ENCODE measurements around the gene CDKAL1. TPM values are rescaled to one million over a fixed set of nuclear protein-coding genes. Genes with fewer than 3 reads are reported as not detected.
"Not testable (repeated sequence)": the region's sequence is repeated elsewhere in the genome, so short reads cannot be mapped to it uniquely, and the experiment has no call there.

CDKAL1 gene
- total RNA-seq, 1 donor = 20.0 TPM

- H3K4me3 ChIP-seq (ENCODE audit: low read depth, low read length) = no peak overlapping the region
- no peak for DNase-seq (ENCODE audit: low read depth)
- TF ChIP-seq CTCF (IDR thresholded peaks at IDR 0.05; ENCODE audit: insufficient read depth, low read length) = no peak
Observed at GRCh38 chr6:20582586-20583443, 48.6 kb downstream of the CDKAL1 start.

- H3K4me3 ChIP-seq (ENCODE audit: low read depth, low read length) = no peak overlapping the region
- no peak for TF ChIP-seq CTCF (IDR thresholded peaks at IDR 0.05; ENCODE audit: insufficient read depth, low read length)
- no peak for DNase-seq (ENCODE audit: low read depth)
Observed at GRCh38 chr6:20583444-20583800, 49.2 kb downstream of the CDKAL1 start.

GRCh38 chr6:20584100-20584731, 50.0 kb downstream of the CDKAL1 start:
- no peak overlapping the region for H3K4me3 ChIP-seq (ENCODE audit: low read depth, low read length)

GRCh38 chr6:20589266-20589665, 55.0 kb downstream of the CDKAL1 start:
- peak; percentile 57 for DNase-seq (ENCODE audit: low read depth)
- no peak overlapping the region for H3K4me3 ChIP-seq (ENCODE audit: low read depth, low read length)
- no peak for TF ChIP-seq CTCF (IDR thresholded peaks at IDR 0.05; ENCODE audit: insufficient read depth, low read length)

More at GRCh38 chr6:20584100-20584731, 50.0 kb downstream of the CDKAL1 start:
- TF ChIP-seq CTCF (IDR thresholded peaks at IDR 0.05; ENCODE audit: insufficient read depth, low read length) = no peak
- no peak for DNase-seq (ENCODE audit: low read depth)

DNA sequence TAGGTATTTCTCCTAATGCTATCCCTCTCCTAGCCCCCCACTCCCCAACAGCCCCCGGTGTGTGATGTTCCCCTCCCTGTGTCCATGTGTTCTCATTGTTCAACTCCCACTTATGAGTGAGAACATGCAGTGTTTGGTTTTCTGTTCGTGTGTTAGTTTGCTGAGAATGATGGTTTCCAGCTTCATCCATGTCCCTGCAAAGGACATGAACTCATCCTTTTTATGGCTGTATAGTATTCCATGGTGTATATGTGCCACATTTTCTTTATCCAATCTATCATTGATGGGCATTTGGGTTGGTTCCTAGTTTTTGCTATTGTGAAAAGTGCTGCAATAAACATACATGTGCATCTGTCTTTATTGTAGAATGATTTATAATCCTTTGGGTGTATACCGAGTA, 56.2 kb downstream of the CDKAL1 start:
- H3K4me3 ChIP-seq (ENCODE audit: low read depth, low read length); DNase-seq (ENCODE audit: low read depth): not testable (repeated sequence)

DNA sequence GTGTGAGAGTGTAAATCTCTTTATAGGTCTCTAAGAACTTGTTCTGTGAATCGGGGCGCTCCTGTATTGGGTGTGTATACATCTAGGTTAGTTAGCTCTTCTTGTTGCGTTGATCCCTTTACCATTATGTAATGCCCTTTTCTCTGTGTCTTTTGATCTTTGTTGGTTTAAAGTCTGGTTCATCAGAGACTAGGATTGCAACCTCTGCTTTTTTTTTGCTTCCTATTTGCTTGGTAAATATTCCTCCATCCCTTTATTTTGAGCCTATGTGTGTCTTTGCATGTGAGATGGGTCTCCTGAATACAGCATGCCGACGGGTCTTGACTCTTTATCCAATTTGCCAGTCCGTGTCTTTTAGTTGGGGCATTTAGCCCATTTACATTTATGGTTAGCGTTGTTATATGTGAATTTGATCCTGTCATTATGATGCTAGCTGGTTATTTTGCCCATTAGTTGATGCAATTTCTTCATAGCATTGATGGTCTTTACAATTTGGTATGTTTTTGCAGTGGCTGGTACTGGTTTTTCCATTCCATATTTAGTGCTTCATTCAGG, 60.1 kb downstream of the CDKAL1 start:
- not testable (repeated sequence) for DNase-seq (ENCODE audit: low read depth)

GRCh38 chr6:20599302-20600051, 65.2 kb downstream of the CDKAL1 start:
- no peak for DNase-seq (ENCODE audit: low read depth)
- no peak overlapping the region for H3K4me3 ChIP-seq (ENCODE audit: low read depth, low read length)
- TF ChIP-seq CTCF (IDR thresholded peaks at IDR 0.05; ENCODE audit: insufficient read depth, low read length) = no peak

More for the DNA sequence above, 60.1 kb downstream of the CDKAL1 start:
- not testable (repeated sequence) for H3K4me3 ChIP-seq (ENCODE audit: low read depth, low read length)
